HEK293 (cell line): ENCODE results near the gene U2SURP.

Experiments
- CTCF ChIA-PET: fragments of 350-600 bp; formaldehyde crosslinking; extraction: SDS; loops from one replicate; lab custom pipeline; 2021; ENCODE audit warnings: antibody characterized with exemption; lab: Yijun Ruan, JAX
- POLR2A ChIA-PET: fragments of 300-600 bp; formaldehyde crosslinking; extraction: SDS; loops from one replicate; lab custom pipeline; 2020; ENCODE audit warnings: antibody characterized with exemption, inconsistent platforms; lab: Yijun Ruan, JAX
- H3K27ac ChIP-seq: fragments of 200-500 bp; sonication (Bioruptor generic); 2 replicates; pipeline ENCODE4 v1.5.1; 2014; ENCODE audit warnings: low read depth, low read length, control low read depth, inconsistent platforms; ENCODE audit errors: extremely low read depth
- H3K36me3 ChIP-seq, 2 experiments: fragments of 200-500 bp in 1 of 2; sonication (Bioruptor generic) in 1 of 2; 1 replicate in 1 of 2; 2 replicates in 1 of 2; pipeline ENCODE4 v1.5.1; 2014 to 2017; ENCODE audit warnings: inconsistent platforms in 2 of 2, low read length in 2 of 2; ENCODE audit not compliant: control insufficient read depth in 2 of 2, insufficient read depth in 1 of 2
- H3K4me1 ChIP-seq: fragments of 200-500 bp; sonication (Bioruptor generic); 2 replicates; pipeline ENCODE4 v1.5.1; 2014; ENCODE audit warnings: mild to moderate bottlenecking, low read length, inconsistent platforms; ENCODE audit not compliant: control insufficient read depth, insufficient read depth
- H3K4me3 ChIP-seq: 2 replicates; pipeline ENCODE4 v1.5.1; 2011; ENCODE audit warnings: low read depth, mild to moderate bottlenecking, control low read depth, low read length, moderate library complexity
- H3K9me3 ChIP-seq: fragments of 200-500 bp; sonication (Bioruptor generic); 2 replicates; pipeline ENCODE4 v1.5.1; 2014; ENCODE audit warnings: low read depth, low read length, inconsistent platforms; ENCODE audit not compliant: control insufficient read depth, insufficient read depth
- BCL11A ChIP-seq: fragments of 450-650 bp; formaldehyde crosslinking; IDR thresholded peaks from 2 replicates; pipeline ENCODE4 v1.5.1; 2016; ENCODE audit warnings: low read depth, missing biosample characterization, missing genetic modification characterization
- EGR2 ChIP-seq: fragments of 450-650 bp; formaldehyde crosslinking; IDR thresholded peaks from 2 replicates; pipeline ENCODE4 v1.5.1; 2016; ENCODE audit warnings: low read depth, missing biosample characterization, missing genetic modification characterization
- FEZF1 ChIP-seq: fragments of 450-650 bp; formaldehyde crosslinking; IDR thresholded peaks from 2 replicates; pipeline ENCODE4 v1.5.1; 2016; ENCODE audit warnings: missing biosample characterization, missing genetic modification characterization
- GLIS2 ChIP-seq: fragments of 450-650 bp; formaldehyde crosslinking; IDR thresholded peaks from 2 replicates; pipeline ENCODE4 v1.5.1; 2016; ENCODE audit warnings: missing biosample characterization, missing genetic modification characterization
- SCRT1 ChIP-seq: fragments of 450-650 bp; formaldehyde crosslinking; IDR thresholded peaks from 2 replicates; pipeline ENCODE4 v1.5.1; 2016; ENCODE audit warnings: missing biosample characterization, missing genetic modification characterization, borderline replicate concordance
- TCF7L2 ChIP-seq: IDR thresholded peaks from 2 replicates; pipeline ENCODE4 v1.6.1; 2011; ENCODE audit warnings: low read depth, mild to moderate bottlenecking, inconsistent platforms, low read length, moderate library complexity, borderline replicate concordance
- ZBTB17 ChIP-seq: fragments of 450-650 bp; formaldehyde crosslinking; IDR thresholded peaks from 2 replicates; pipeline ENCODE4 v1.5.1; 2016; ENCODE audit warnings: missing biosample characterization, missing genetic modification characterization
- ZFHX2 ChIP-seq: fragments of 450-650 bp; formaldehyde crosslinking; conservative IDR thresholded peaks from 2 replicates; pipeline ENCODE4 v1.5.1; 2016; ENCODE audit warnings: missing biosample characterization, missing genetic modification characterization
- ZNF155 ChIP-seq: fragments of 450-650 bp; formaldehyde crosslinking; IDR thresholded peaks from 2 replicates; pipeline ENCODE4 v1.5.1; 2016; ENCODE audit warnings: missing biosample characterization, missing genetic modification characterization
- ZNF311 ChIP-seq: fragments of 450-650 bp; formaldehyde crosslinking; IDR thresholded peaks from 2 replicates; pipeline ENCODE4 v1.5.1; 2017; ENCODE audit warnings: missing biosample characterization, missing genetic modification characterization, borderline replicate concordance
- ZNF324 ChIP-seq: fragments of 450-650 bp; formaldehyde crosslinking; IDR thresholded peaks from 2 replicates; pipeline ENCODE4 v1.5.1; 2016; ENCODE audit warnings: missing biosample characterization, missing genetic modification characterization
- ZNF600 ChIP-seq: fragments of 450-650 bp; formaldehyde crosslinking; IDR thresholded peaks from 2 replicates; pipeline ENCODE4 v1.5.1; 2016; ENCODE audit warnings: missing biosample characterization, missing genetic modification characterization
- ZNF621 ChIP-seq: fragments of 450-650 bp; formaldehyde crosslinking; IDR thresholded peaks from 2 replicates; pipeline ENCODE4 v1.5.1; 2017; ENCODE audit warnings: missing biosample characterization, missing genetic modification characterization
- ZNF785 ChIP-seq: fragments of 450-650 bp; formaldehyde crosslinking; IDR thresholded peaks from 2 replicates; pipeline ENCODE4 v1.5.1; 2016; ENCODE audit warnings: missing biosample characterization, missing genetic modification characterization
- TF ChIP-seq, protein P1 (sequence below): fragments of 450-650 bp; formaldehyde crosslinking; IDR thresholded peaks from 2 replicates; pipeline ENCODE4 v1.5.1; 2016; ENCODE audit warnings: missing biosample characterization, missing genetic modification characterization
- TF ChIP-seq, protein P2 (sequence below): fragments of 450-650 bp; formaldehyde crosslinking; IDR thresholded peaks from 2 replicates; pipeline ENCODE4 v1.5.1; 2017; ENCODE audit warnings: missing biosample characterization, missing genetic modification characterization
- TF ChIP-seq, protein P3 (sequence below): fragments of 450-650 bp; IDR thresholded peaks from 2 replicates; pipeline ENCODE4 v1.5.1; 2018; ENCODE audit warnings: missing biosample characterization, mild to moderate bottlenecking, missing genetic modification characterization
- TF ChIP-seq, protein P4 (sequence below): fragments of 450-650 bp; formaldehyde crosslinking; IDR thresholded peaks from 2 replicates; pipeline ENCODE4 v1.5.1; 2016; ENCODE audit warnings: missing biosample characterization, missing genetic modification characterization

U2SURP gene

DNA sequence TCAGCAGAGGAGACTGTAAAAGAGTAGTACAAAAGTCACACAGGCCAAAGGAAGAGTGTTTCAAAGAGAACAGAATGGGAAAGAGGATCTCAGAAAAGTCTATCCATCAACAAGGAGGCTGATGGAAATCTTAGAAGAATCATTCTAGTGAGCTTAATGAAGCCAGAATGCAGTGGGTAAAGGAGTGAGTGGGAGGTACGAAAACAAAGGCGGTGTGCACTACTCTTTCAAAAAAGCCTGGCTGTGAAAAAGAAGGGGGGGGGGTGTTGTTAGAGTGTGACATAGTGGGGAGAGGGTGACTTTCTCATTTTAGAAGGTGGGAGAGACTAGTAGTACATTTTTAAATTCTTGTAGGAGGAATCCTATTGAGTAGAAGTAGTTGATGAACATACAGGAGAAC lies 49.6 kb upstream of the U2SURP start:
- ChIA-PET POLR2A (no interaction called here), CTCF (interaction anchor here (0.5 to 0.6 kb wide), 4 partner anchors 14 to 1094 kb away, joined by 3 to 5 read pairs (median 3); no protein-coding TSS in a partner anchor)
- Histone ChIP-seq H3K36me3 (no peaks in the 10 kb centered on the region), H3K9me3 (no peaks in the 10 kb centered on the region), H3K4me1 (no peaks in the 10 kb centered on the region), H3K4me3 (no peak overlapping the region), H3K27ac (no peak overlapping the region)
- TF ChIP-seq ZNF621 (tag by site-specific recombination) (no peak), ZNF311 (tag by site-specific recombination) (no peak), EGR2 (tag by site-specific recombination) (peak; percentile 59), BCL11A (tag by site-specific recombination) (no peak), TCF7L2 (no peak)
- TF ChIP-seq, protein P1, sequence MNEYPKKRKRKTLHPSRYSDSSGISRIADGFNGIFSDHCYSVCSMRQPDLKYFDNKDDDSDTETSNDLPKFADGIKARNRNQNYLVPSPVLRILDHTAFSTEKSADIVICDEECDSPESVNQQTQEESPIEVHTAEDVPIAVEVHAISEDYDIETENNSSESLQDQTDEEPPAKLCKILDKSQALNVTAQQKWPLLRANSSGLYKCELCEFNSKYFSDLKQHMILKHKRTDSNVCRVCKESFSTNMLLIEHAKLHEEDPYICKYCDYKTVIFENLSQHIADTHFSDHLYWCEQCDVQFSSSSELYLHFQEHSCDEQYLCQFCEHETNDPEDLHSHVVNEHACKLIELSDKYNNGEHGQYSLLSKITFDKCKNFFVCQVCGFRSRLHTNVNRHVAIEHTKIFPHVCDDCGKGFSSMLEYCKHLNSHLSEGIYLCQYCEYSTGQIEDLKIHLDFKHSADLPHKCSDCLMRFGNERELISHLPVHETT (tag by site-specific recombination) = no peak
- TF ChIP-seq, protein P2, sequence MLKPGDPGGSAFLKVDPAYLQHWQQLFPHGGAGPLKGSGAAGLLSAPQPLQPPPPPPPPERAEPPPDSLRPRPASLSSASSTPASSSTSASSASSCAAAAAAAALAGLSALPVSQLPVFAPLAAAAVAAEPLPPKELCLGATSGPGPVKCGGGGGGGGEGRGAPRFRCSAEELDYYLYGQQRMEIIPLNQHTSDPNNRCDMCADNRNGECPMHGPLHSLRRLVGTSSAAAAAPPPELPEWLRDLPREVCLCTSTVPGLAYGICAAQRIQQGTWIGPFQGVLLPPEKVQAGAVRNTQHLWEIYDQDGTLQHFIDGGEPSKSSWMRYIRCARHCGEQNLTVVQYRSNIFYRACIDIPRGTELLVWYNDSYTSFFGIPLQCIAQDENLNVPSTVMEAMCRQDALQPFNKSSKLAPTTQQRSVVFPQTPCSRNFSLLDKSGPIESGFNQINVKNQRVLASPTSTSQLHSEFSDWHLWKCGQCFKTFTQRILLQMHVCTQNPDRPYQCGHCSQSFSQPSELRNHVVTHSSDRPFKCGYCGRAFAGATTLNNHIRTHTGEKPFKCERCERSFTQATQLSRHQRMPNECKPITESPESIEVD (tag by site-specific recombination) = no peak

DNA sequence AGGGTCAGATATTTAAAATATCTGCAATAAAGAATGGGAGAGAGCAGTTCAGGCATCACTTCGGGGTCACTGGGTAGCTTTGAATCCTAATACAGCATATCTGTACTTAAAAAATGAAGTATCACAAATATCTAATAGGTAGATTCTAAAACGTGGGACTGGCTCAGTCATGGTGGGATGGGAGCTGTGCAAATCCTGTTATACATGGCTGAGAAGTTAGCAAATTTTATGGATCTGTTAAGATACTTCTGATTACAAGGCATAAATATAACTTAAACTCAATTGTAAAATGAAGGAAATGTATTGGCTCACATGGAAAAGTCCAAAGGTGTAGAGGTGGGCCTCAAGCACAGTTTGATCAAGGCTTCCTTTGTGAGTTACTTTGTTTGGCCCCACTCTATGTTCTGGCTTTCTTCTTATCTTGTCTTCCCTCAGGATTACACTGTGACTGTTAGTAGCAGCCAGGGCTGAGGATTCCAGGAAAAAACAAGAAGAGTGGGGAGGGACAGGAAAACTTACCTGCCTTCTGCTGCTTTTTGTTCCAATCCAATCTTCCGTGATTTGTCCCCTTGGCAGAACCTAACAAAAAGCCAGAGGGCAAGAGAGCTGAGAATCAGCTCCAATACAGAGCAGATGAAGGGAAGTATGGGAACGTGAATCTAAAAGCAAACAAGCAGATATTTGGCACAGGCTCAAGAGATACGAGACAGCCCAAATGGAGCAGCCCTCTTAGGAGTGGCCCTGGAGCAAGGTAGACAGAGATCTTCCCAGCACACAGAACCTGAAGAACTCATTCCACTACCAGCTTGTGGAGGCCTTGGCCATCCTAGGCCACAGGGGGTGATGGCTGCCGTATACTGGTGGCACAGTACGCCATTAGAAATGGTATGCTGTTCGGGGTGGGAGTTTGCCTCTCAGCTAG lies 48.8 kb upstream of the U2SURP start:
- ChIA-PET POLR2A (no interaction called here), CTCF (interaction anchor here (0.6 kb wide), 3 partner anchors 14 to 325 kb away, joined by 3 read pairs; no protein-coding TSS in a partner anchor)
- H3K27ac ChIP-seq = no peak overlapping the region
- no peaks in the 10 kb centered on the region for H3K4me1 ChIP-seq
- no peaks in the 10 kb centered on the region for H3K36me3 ChIP-seq
- H3K4me3 ChIP-seq = no peak overlapping the region
- H3K9me3 ChIP-seq = no peaks in the 10 kb centered on the region
- TF ChIP-seq ZBTB17 (tag by site-specific recombination) (peak; percentile 47; the same call in 1 of the 2 replicates), ZNF600 (tag by site-specific recombination) (no peak)

DNA sequence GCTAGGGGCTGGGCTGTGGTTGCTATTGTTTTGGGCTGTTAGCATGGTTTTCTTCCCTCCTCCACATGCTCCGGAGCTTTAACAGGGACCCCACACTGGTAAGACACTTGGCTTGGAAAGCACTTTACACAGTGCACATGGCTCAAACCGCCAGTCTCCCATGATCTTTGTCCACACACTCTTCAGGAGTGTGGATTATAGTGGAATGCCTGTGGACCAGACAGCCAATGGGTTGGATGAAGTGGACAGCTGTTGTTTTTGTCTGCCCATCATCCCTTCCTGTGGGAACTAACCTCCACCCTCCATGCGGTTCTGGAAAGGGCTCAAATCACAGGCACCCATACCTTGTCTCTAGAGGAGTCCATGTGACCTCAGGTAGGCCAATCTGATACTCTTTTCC lies 47.9 kb upstream of the U2SURP start:
- ChIA-PET POLR2A (no interaction called here), CTCF (interaction anchor here (0.6 kb wide), 2 partner anchors 65 to 326 kb away, joined by 3 read pairs; no protein-coding TSS in a partner anchor)
- H3K4me3 ChIP-seq = no peak overlapping the region
- no peak overlapping the region for H3K27ac ChIP-seq
- H3K9me3 ChIP-seq = no peaks in the 10 kb centered on the region
- no peaks in the 10 kb centered on the region for H3K36me3 ChIP-seq
- no peaks in the 10 kb centered on the region for H3K4me1 ChIP-seq
- TF ChIP-seq FEZF1 (tag by site-specific recombination) (no peak), ZNF155 (tag by site-specific recombination) (no peak), GLIS2 (no peak), SCRT1 (no peak), ZFHX2 (tag by site-specific recombination) (no peak), ZNF785 (tag by site-specific recombination) (no peak), EGR2 (tag by site-specific recombination) (no peak), ZNF324 (no peak)
- TF ChIP-seq, protein P3, sequence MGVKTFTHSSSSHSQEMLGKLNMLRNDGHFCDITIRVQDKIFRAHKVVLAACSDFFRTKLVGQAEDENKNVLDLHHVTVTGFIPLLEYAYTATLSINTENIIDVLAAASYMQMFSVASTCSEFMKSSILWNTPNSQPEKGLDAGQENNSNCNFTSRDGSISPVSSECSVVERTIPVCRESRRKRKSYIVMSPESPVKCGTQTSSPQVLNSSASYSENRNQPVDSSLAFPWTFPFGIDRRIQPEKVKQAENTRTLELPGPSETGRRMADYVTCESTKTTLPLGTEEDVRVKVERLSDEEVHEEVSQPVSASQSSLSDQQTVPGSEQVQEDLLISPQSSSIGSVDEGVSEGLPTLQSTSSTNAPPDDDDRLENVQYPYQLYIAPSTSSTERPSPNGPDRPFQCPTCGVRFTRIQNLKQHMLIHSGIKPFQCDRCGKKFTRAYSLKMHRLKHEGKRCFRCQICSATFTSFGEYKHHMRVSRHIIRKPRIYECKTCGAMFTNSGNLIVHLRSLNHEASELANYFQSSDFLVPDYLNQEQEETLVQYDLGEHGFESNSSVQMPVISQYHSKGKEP (tag by site-specific recombination) = no peak
- TF ChIP-seq, protein P2 (tag by site-specific recombination) = no peak
- TF ChIP-seq, protein P4, sequence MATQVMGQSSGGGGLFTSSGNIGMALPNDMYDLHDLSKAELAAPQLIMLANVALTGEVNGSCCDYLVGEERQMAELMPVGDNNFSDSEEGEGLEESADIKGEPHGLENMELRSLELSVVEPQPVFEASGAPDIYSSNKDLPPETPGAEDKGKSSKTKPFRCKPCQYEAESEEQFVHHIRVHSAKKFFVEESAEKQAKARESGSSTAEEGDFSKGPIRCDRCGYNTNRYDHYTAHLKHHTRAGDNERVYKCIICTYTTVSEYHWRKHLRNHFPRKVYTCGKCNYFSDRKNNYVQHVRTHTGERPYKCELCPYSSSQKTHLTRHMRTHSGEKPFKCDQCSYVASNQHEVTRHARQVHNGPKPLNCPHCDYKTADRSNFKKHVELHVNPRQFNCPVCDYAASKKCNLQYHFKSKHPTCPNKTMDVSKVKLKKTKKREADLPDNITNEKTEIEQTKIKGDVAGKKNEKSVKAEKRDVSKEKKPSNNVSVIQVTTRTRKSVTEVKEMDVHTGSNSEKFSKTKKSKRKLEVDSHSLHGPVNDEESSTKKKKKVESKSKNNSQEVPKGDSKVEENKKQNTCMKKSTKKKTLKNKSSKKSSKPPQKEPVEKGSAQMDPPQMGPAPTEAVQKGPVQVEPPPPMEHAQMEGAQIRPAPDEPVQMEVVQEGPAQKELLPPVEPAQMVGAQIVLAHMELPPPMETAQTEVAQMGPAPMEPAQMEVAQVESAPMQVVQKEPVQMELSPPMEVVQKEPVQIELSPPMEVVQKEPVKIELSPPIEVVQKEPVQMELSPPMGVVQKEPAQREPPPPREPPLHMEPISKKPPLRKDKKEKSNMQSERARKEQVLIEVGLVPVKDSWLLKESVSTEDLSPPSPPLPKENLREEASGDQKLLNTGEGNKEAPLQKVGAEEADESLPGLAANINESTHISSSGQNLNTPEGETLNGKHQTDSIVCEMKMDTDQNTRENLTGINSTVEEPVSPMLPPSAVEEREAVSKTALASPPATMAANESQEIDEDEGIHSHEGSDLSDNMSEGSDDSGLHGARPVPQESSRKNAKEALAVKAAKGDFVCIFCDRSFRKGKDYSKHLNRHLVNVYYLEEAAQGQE = no peak
